HG03558 (cell line): ENCODE measurements around the gene LRFN2.

Experiments
- ATAC-seq: cut with Tn5 transposase; IDR thresholded peaks from one replicate; pipeline ENCODE4 v1.9.1; 2021; ENCODE audit warnings: moderate number of reproducible peaks; ENCODE audit not compliant: unreplicated experiment; ENCODE audit errors: extremely low read depth

LRFN2 gene

GRCh38 chr6:40390144-40390800, 196.9 kb downstream of the LRFN2 start:
- no peak for ATAC-seq

DNA sequence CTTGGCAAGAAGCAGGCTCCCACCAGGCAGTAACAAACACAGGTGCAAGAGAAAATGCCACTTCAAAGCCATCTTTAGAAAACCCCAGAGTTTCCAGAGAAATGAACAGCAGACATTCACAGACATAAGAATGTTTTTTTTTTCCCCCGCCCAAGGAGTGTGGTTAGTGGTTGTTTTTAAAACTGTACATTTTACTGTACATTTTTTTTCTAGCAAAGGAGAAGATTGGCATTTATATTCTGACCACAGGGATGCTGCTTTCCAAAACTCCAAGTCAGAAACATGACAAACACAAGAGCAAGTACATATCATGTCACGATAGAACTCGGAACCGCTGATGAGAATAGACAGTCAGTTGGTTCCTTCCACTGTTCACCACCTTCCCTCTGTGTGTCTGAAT, 197.9 kb downstream of the LRFN2 start:
- ATAC-seq, result no peak

GRCh38 chr6:40387871-40388264, 199.3 kb downstream of the LRFN2 start:
- no peak for ATAC-seq

- no peak for ATAC-seq
These were observed 199.9 kb downstream of the LRFN2 start for GRCh38 chr6:40387127-40387870.

DNA sequence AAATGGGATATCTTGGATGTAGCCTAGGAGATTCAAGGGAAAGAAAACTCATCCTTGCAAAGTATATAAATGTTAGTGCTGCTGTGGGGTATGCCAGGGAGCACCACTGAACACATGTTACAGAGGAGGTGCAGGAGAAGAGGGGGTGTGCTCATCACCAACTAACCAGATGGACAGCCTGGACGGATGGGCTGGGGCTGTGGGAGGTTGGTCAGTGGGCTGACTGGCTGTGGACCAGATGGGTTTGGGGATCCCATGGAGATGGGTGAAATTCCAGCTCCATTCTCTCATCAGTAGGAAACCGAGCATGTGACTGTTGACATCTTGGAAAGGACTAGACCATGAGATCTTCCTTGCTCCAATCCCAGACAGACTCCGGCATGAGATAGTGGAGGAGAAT, 201.0 kb downstream of the LRFN2 start:
- no peak for ATAC-seq

DNA sequence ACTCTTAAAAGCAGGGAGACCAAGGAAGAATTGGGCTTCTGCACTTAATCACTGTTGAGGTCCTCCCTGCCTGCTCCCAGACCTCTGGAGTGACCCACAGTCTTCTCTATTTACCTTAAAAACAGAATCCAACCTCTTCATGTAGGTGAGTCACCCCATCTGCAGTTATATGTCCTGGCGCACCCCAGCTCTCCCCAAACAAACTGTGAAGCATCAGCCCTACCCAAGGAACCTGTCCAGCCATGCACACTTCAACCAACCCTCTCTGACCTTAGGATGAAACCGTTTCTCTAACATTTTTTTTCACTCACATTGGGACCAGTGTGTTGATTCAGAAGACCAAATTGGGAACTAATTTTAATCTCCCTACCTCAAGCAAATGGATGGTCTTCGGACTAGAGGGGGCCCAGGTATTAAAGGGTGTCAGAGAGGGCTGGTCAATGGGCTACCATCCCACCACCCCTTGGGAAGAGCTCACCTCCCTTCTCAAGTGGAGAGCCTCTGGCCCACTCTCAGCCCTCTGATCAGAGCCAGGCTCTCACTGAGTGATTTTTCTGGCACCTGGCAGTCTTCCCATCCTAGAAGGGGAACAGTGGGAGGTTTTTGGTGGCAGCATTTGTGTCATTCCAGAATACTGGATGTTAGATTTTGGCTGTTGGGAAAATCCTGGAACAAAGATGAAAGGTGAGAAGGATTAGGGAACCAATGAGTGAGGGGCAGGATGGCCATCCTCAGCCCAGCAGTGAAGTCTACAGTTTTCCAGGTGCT, 203.6 kb downstream of the LRFN2 start:
- no peak for ATAC-seq

- ATAC-seq, result no peak
These were observed 206.9 kb downstream of the LRFN2 start for GRCh38 chr6:40380271-40380670.

DNA sequence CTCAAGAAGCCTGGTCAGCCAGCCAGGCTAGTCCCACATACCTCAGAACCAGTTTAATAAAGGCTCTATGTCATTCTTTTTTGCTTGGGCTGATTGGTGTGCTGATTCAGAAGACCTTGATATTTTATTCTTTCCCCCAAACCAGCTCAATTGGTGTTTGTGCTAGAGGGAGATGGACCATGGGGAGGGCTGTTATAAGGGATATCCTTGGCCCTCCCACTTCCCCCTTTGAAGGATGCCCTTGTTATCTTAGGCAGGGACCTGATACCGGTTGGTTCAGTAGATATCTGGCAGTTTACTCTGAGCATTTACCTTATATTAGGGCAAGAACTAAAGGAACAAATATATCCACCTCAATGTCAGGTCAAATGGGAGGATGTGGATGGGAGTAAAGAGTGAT, 207.4 kb downstream of the LRFN2 start:
- ATAC-seq, result no peak

DNA sequence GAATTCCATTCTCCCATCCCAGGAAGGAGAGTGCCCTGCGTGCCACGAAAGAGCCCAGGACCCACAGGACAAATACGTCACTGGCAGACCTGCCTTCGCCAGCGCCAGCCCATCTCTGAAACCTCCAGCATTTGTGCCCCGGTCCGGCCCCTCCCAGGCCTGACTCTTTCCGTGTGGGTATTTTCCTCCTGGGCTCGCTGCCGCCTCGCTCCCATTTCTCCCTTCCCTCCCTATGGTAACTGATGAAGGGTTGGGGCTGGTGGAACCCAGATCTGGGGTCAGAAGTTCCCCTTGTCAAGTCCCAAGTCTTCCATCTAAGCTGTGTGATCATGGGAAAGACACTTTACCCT, 208.5 kb downstream of the LRFN2 start:
- no peak for ATAC-seq

- ATAC-seq, result no peak
These were observed 209.0 kb downstream of the LRFN2 start for GRCh38 chr6:40378071-40378724.

DNA sequence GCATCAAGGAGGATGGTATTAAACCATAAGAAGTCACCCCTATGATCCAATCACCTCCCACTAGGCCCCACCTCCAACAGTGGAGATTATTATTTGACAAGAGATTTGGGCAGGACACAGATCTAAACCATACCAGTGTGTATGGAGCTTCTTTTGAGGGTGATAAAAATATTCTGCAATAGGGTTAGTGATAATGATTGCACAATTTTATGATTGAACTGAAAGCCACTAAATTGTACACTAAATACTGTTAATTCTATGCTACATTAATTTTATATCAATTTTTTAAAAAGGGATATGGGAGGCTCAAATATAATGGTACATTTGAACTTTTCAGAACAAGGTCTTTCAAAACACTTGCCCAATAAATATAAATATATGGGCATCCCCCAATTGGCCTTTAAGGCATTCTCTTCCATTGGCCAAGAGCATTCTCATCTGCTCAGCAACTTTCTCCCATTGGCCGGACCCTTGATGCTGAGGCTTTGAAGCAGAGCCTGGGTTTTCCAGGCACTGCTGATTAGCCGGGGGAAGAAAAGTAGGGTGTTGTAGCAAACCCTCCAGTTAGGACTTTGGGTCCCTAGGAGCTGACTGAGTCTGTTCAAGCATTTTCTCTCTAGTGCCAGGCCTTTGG, 209.9 kb downstream of the LRFN2 start:
- no peak for ATAC-seq

GRCh38 chr6:40376113-40376650, 211.0 kb downstream of the LRFN2 start:
- no peak for ATAC-seq

- ATAC-seq, result no peak
These were observed 213.9 kb downstream of the LRFN2 start for GRCh38 chr6:40373267-40373666.

DNA sequence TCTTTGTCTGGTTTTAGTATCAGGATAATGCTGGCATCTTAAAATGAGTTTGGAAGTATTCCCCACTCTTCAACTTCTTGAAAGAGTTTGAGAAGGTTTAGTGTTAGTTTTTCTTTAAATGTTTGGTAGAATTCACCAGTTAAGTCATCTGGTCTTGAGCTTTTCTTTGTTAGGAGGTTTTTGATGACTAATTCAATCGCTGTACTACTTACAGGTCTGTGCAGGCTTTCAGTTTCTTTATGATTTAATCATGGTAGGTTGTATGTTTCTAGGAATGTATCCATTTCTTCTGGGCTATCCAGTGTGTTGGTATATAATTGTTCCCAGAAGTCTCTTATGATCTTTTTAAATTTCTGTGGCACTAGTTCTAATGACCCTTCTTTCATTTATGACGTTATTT, 215.5 kb downstream of the LRFN2 start:
- ATAC-seq, result no peak

GRCh38 chr6:40371095-40371494, 216.1 kb downstream of the LRFN2 start:
- no peak for ATAC-seq

DNA sequence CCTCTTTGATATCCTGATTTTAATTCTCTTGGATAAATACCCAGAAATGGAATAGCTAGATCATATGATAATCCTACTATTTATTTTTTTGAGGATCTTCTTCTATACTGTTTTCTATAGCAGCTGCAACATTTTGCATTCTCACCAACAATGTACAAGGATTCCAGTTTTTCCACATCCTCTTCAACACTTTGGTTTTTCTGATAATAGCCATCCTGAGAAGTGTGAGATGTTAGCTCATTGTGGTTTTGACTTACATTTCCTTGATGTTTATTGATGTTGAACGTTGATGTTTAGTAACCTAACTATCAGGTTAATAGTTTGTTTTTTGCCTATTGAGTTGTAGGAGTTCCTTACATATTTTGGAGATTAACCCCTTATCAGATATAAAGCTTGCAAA, 217.3 kb downstream of the LRFN2 start:
- ATAC-seq, result no peak

- no peak for ATAC-seq
These were observed 218.1 kb downstream of the LRFN2 start for GRCh38 chr6:40369042-40369441.

DNA sequence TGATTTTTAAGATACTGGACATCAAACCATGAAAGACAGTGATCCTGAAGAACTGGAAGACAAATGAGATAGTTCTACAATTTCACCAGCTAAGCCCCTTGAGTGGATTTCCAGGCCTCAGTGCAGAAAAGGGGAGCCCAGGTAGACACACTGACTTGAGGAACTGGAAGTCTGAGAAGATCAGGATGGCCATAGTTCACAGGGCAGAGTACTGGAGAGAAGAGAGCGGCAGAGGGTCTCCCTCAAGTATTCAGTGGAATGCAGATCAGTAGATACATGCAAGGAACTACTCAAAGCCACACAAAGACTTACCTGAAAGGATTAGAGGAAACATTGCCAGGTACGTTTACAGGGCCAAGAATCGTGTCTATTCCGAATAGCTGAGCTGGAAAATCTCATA, 224.3 kb downstream of the LRFN2 start:
- no peak for ATAC-seq

DNA sequence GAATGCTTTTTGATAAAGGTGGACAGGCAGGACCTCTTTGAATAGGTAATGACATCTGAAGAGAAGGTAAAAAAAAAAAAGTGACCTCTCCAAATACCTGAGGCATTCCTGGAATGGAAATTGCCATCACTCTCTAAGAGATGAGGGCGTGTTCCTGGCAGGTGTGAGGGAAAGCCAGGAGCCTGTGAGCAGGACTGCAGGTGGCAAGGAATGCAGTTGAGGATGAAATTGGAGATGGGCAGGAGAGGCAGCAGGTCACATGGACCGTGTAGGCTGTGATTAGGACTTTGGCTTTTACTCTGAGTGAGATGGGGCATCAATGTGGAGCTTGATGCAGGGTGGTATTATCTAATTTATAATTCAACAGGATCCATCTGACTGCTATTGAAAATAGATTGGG, 227.4 kb downstream of the LRFN2 start:
- ATAC-seq, result no peak
